Osteocyte (in vitro differentiated cells): ENCODE measurements around the gene ZNF500. TPM values are rescaled to one million over a fixed set of nuclear protein-coding genes. Genes with fewer than 3 reads are reported as not detected.

Experiments used
- DNase-seq: peaks from one replicate; pipeline ENCODE4 v3.0.0; 2021; ENCODE audit warnings: mixed read lengths; ENCODE audit not compliant: unreplicated experiment; ENCODE audit errors: extremely low spot score
- H3K27ac Mint-ChIP-seq: one replicate; pipeline ENCODE4 v1.8.0; 2021; ENCODE audit warnings: mild to moderate bottlenecking, mixed read lengths; ENCODE audit not compliant: unreplicated experiment
- H3K27me3 Mint-ChIP-seq: one replicate; pipeline ENCODE4 v1.8.0; 2021; ENCODE audit warnings: mixed read lengths; ENCODE audit not compliant: unreplicated experiment
- H3K36me3 Mint-ChIP-seq: one replicate; pipeline ENCODE4 v1.8.0; 2021; ENCODE audit warnings: mixed read lengths; ENCODE audit not compliant: unreplicated experiment
- H3K4me1 Mint-ChIP-seq: one replicate; pipeline ENCODE4 v1.8.0; 2021; ENCODE audit warnings: mixed read lengths; ENCODE audit not compliant: unreplicated experiment
- H3K4me3 Mint-ChIP-seq: one replicate; pipeline ENCODE4 v1.8.0; 2021; ENCODE audit warnings: mild to moderate bottlenecking, moderate library complexity, mixed read lengths; ENCODE audit not compliant: unreplicated experiment
- H3K9me3 Mint-ChIP-seq: one replicate; pipeline ENCODE4 v1.8.0; 2021; ENCODE audit warnings: mixed read lengths; ENCODE audit not compliant: unreplicated experiment
- total RNA-seq: library from RNA; stranded (reverse); gene quantifications from 2 replicates; pipeline ENCODE4 v1.2.1, GENCODE V29; 2021
- TF ChIP-seq, protein P1 (sequence below): fragments of 200-600 bp; sonication (generic); IDR thresholded peaks from 2 replicates; pipeline ENCODE4 v1.5.0; 2021; ENCODE audit warnings: antibody characterized with exemption, mild to moderate bottlenecking, moderate library complexity

Gene ZNF500
- total RNA-seq, 1 donor from 2014 or later = 22.8 TPM

DNA sequence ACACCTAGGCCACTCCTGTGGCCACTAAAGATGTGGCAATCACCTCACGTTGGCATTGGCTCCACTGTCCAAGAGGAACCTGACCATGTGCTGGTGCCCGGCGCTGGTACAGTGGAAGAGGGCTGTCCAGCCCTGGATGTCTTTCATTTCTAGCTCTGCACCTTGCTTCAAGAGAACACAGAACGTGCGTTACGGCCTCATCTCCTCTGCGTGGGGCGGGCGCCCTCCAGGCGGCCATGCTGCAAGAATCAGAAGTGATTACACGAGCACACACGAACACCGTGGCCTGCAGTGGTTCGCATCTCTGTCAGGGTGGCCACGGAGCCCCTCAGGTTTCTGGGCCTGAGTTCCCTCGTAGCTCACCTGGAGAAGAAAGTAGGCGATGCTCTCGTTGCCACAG, 40.3 kb downstream of the ZNF500 start:
- TF ChIP-seq, protein P1, sequence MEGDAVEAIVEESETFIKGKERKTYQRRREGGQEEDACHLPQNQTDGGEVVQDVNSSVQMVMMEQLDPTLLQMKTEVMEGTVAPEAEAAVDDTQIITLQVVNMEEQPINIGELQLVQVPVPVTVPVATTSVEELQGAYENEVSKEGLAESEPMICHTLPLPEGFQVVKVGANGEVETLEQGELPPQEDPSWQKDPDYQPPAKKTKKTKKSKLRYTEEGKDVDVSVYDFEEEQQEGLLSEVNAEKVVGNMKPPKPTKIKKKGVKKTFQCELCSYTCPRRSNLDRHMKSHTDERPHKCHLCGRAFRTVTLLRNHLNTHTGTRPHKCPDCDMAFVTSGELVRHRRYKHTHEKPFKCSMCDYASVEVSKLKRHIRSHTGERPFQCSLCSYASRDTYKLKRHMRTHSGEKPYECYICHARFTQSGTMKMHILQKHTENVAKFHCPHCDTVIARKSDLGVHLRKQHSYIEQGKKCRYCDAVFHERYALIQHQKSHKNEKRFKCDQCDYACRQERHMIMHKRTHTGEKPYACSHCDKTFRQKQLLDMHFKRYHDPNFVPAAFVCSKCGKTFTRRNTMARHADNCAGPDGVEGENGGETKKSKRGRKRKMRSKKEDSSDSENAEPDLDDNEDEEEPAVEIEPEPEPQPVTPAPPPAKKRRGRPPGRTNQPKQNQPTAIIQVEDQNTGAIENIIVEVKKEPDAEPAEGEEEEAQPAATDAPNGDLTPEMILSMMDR = no peak
- no peaks in the 10 kb centered on the region for H3K4me1 Mint-ChIP-seq
- H3K27ac Mint-ChIP-seq = no peak overlapping the region
- H3K27me3 Mint-ChIP-seq = no peaks in the 10 kb centered on the region
- peaks cover 19% of the 10 kb centered on the region for H3K36me3 Mint-ChIP-seq
- DNase-seq = no peak
- no peaks in the 10 kb centered on the region for H3K9me3 Mint-ChIP-seq
- no peak overlapping the region for H3K4me3 Mint-ChIP-seq

DNA sequence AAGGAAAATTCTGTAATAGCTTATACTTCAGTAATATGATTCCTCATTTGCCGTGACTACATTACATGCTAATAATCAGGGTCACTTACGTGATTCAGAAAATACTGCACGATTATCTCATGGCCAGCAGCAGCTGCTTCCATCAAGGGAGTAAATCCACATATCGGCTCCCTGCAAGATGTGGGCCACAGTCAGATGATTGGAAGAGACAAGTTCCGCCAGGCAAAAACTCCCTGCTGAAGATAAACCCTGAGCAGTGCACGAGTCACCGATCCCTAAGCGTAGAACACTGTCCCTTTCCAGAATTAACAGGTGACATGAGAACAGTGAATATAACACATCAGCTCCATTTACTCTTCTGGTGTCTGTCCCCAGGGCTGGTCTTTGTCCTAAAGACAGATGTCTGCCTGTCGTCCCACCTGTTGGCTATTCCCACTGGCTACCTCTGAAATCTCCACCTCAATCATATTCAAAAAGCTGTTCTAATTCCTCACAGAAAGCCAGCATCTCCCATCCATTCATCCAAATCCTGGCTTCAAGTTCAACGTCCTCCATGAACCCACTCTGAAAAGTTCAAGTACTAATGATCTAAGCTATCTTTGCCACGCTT, 42.2 kb downstream of the ZNF500 start:
- no peak overlapping the region for H3K4me3 Mint-ChIP-seq
- DNase-seq = no peak
- H3K36me3 Mint-ChIP-seq = peaks cover 19% of the 10 kb centered on the region
- no peaks in the 10 kb centered on the region for H3K4me1 Mint-ChIP-seq
- H3K27ac Mint-ChIP-seq = no peak overlapping the region
- no peaks in the 10 kb centered on the region for H3K9me3 Mint-ChIP-seq
- H3K27me3 Mint-ChIP-seq = no peaks in the 10 kb centered on the region
- TF ChIP-seq, protein P1 = no peak

DNA sequence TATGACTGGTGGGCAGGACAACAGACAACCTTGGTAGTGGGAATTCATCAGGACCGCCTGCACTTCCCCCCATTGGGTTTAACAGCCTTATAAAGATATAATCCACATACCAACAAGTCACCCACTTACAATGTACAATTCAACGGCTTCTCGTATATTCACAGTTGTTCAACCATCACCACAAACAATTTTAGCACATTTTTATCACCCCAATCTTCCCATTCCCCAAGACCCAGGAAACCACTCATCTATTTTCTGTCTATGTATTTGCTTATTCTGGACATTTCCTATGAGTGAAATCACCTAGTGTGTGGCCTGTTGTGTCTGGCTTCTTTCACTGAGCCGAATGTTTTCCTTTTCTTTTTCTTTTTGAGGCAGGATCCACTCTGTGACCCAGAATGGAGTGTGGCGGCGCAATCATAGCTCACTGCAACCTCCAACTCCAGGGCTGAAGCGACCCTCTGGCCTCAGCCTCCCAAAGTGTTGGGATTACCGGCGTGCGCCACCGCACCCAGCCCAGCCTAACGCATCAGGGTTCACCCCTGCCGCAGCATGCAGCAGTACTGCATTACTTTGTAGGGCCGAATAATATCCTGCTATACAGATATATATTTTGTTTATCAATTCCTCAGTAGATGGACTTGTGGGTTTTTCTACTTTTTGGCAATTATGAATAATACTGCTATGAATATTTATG, 43.7 kb downstream of the ZNF500 start:
- DNase-seq = no peak
- Mint-ChIP-seq H3K27ac (no peak overlapping the region), H3K36me3 (peaks cover 11% of the 10 kb centered on the region), H3K4me1 (no peaks in the 10 kb centered on the region), H3K27me3 (no peaks in the 10 kb centered on the region), H3K9me3 (no peaks in the 10 kb centered on the region), H3K4me3 (no peak overlapping the region)
- TF ChIP-seq, protein P1 = no peak

DNA sequence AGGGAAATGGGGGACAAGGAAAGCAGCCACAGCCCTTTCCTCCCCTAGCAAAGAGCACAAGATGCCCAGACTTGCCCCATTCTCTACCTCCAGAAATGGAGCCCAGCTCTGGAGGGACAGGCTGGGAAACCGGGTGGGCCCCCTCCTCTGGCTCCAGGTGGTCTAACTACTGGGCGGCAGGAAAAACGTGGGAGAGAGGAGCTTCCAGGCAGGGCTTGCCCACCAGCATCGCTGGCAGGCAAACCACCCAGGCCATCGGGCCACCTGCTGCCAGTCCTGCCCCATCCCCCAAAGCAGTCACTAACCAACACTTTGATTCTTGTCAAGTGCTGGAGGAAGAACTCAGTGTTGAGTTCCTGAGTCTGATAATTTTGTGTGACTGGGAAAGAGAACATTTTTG, 48.5 kb downstream of the ZNF500 start:
- H3K27ac Mint-ChIP-seq = no peak overlapping the region
- no peaks in the 10 kb centered on the region for H3K27me3 Mint-ChIP-seq
- no peaks in the 10 kb centered on the region for H3K9me3 Mint-ChIP-seq
- H3K4me3 Mint-ChIP-seq = no peak overlapping the region
- no peaks in the 10 kb centered on the region for H3K4me1 Mint-ChIP-seq
- no peak for DNase-seq
- TF ChIP-seq, protein P1 = no peak
- H3K36me3 Mint-ChIP-seq = peaks cover 23% of the 10 kb centered on the region

DNA sequence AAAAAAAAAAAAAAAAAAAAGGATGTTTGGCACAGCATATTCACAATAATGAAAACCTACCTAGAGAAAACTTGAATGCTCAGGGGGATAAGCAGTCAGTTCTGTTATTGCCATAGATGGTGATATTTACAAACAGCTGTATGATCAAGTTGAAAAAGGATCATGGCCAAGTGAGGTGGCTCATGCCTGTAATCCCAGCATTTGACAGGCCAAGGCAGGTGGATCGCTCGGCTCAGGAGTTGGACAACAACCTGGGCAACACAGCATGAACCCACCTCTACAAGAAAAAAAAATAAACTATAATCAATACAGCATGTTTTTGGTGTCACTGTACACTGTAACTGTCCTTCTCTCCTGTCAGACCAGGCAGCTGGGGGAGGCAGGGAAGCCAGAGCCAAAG, 52.0 kb downstream of the ZNF500 start:
- DNase-seq = no peak
- Mint-ChIP-seq H3K9me3 (no peaks in the 10 kb centered on the region), H3K4me3 (no peak overlapping the region), H3K27ac (no peak overlapping the region), H3K4me1 (no peaks in the 10 kb centered on the region), H3K27me3 (no peaks in the 10 kb centered on the region), H3K36me3 (peaks cover 32% of the 10 kb centered on the region)
- TF ChIP-seq, protein P1 = no peak
